NCI-H345 treated with DMSO at 0.1 percent for 48 hours (cell line): ENCODE measurements around the gene RANGAP1.

ENCODE experiments used
- DNase-seq: peaks from one replicate; lab custom pipeline; 2025; ENCODE audit not compliant: unreplicated experiment; lab: John Stamatoyannopoulos, UW

RANGAP1 gene

DNA sequence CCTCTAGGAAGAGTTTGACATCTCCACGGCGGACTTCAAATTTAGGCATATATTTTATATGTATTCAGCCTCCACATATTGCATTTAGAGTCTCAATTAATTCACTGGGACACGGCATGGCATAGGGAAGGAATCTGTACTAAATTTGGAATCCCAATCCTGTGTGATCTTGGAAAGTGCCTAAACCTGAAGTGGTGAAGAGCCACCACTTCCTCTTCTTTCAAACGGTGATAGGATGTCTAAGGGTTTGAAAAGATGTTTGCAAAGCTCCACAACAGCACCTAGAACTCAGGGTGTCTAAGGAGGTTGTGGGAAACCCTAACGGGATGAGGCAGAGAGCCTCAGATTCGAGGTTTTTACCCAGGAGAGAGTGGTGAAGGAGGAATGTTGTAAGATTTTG lies 81.9 kb downstream of the RANGAP1 start:
- DNase-seq: no peak

DNA sequence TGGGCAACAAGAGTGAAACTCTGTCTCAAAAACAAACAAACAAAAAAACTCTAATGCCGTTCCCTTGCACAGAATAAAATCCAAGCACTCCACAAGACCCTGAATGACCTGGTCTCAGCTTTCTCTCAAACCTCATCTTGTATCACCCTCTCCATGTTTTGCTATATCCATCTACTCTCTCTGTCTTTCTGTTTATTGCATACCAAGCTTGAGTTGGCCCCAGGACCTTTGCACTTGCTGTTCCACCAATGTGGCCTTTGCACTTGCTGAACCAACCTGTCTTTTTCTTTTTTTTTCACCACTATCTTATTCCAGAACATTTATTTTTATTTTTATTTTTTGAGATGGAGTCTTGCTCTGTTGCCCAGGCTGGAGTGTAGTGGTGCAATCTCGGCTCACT lies 82.9 kb downstream of the RANGAP1 start:
- DNase-seq: no peak

DNA sequence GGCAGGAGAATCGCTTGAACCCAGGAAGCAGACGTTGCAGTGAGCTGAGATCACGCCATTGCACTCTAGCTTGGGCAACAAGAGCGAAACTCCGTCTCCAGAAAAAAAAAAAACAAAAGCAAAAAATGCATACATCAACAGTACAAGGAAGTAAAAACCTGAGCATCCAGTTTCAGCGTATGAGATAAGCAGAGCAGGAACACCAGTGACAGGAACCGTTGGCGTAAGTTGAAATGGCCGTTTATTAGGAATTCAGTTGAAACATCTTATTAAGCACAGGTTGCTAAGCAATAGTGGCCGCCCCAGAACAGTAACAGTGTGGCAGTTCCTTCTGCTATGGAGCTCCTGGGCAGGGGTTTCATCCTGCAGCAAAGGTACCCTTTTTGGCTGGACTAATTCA lies 84.8 kb downstream of the RANGAP1 start:
- no peak for DNase-seq

- DNase-seq: no peak
Observed at GRCh38 chr22:41198027-41198580, 87.9 kb downstream of the RANGAP1 start.

DNA sequence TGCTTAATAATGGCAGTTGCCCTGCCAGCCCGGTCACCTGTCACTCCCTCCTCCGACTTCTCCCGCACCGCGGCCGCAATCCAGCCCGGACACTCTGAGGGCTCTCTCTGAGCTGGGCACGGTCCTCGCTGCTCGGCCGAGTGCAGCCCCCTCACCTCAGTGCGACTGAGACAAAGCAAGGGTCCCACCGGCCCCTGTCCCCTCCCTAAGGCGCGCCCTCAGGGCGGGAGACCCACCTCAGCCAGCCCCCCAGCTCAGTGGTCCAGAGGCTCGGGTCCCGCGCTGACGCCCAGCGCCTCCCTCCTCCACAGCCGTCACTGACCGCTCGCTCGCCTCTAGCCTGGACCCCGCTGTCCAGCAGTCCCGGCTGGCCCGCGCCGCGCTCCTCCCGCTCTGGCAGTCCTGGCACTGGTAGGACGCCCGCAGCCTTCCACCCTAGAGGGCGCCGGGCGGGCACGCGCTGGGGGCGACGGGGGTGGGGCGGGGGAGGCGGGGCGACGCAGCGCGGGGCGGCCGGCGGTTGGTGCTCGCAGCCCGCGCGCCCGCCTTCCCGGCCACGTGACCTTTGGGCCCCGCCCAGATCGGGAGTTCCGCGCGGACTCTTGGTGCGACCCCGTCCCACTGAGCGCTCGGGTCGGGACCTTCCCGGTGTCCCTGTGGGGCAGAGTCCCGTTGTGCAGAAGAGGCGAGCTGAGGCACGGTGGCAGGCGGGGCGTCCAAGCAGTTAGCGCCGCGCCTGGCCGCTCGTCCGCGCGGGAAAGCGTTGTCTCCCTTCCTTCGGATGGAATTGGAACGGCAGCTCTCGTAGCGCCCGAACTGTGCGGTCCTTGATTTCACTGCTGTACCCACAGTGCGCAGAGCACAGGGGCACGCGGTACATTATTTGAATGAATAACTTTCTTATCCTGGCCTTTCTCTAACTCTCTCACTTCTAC lies 88.7 kb downstream of the RANGAP1 start:
- peak; percentile 48 for DNase-seq
